HCT116 (cell line): ENCODE data around the gene H6PD.

ENCODE experiments used
- CTCF ChIP-seq, 3 experiments: fragments of 200-600 bp in 1 of 3; sonication (generic) in 1 of 3; IDR thresholded peaks in 2 of 3; conservative IDR thresholded peaks in 1 of 3; 2 replicates each; pipeline ENCODE4 v1.5.1; 2012 to 2017; ENCODE audit warnings: low read depth in 2 of 3, low read length in 2 of 3, antibody characterized with exemption in 1 of 3, borderline replicate concordance in 1 of 3, control low read depth in 1 of 3, mild to moderate bottlenecking in 1 of 3, mixed read lengths in 1 of 3, mixed run types in 1 of 3, moderate library complexity in 1 of 3; ENCODE audit not compliant: insufficient read depth in 1 of 3
- EZH2 ChIP-seq: fragments of 200-600 bp; sonication (generic); IDR thresholded peaks from 2 replicates; pipeline ENCODE4 v1.6.1; 2017; ENCODE audit warnings: antibody characterized with exemption, mixed run types
- POLR2A ChIP-seq: IDR thresholded peaks from 2 replicates; pipeline ENCODE4 v1.7.0; 2011; ENCODE audit warnings: borderline replicate concordance; ENCODE audit not compliant: insufficient read depth, insufficient read length; ENCODE audit errors: extremely low read depth
- RAD21 ChIP-seq: IDR thresholded peaks from 2 replicates; pipeline ENCODE4 v1.6.1; 2012; ENCODE audit warnings: low read depth, mild to moderate bottlenecking
- REST ChIP-seq: IDR thresholded peaks from 2 replicates; pipeline ENCODE4 v1.6.1; 2012; ENCODE audit warnings: low read depth
- SRF ChIP-seq: IDR thresholded peaks from 2 replicates; pipeline ENCODE4 v1.6.1; 2012; ENCODE audit warnings: low read depth
- YY1 ChIP-seq: IDR thresholded peaks from 2 replicates; pipeline ENCODE4 v1.6.1; 2011; ENCODE audit warnings: low read length, low read depth, moderate library complexity, mild to moderate bottlenecking; ENCODE audit not compliant: insufficient replicate concordance; ENCODE audit errors: extremely low read depth

- TF ChIP-seq REST (no peak), YY1 (no peak), CTCF (IDR thresholded peaks at IDR 0.05 in 2 of 3, conservative IDR thresholded peaks at IDR 0.05 in 1 of 3; ENCODE audit: borderline replicate concordance in 1 of 3, insufficient read depth in 1 of 3, low read depth in 2 of 3, low read length in 2 of 3) (no peak), RAD21 (no peak), POLR2A (no peak), SRF (no peak), EZH2 (no peak)
Measured at GRCh38 chr1:9309991-9310390, 75.4 kb downstream of the H6PD start.
